Muscle layer of duodenum (tissue), 2 donors: ENCODE measurements around the gene WDR76.

Experiments
- H3K27ac ChIP-seq: one replicate; pipeline ENCODE4 v1.7.0; 2013; ENCODE audit warnings: mild to moderate bottlenecking, low read length
- H3K27me3 ChIP-seq: one replicate; pipeline ENCODE4 v1.7.0; 2013; ENCODE audit warnings: low read depth, mild to moderate bottlenecking, control low read depth, low read length
- H3K36me3 ChIP-seq, 2 donors: one replicate each; pipeline ENCODE4 v1.7.0; 2013; ENCODE audit warnings: low read length in 2 of 2, control low read depth in 1 of 2, mild to moderate bottlenecking in 1 of 2; ENCODE audit not compliant: insufficient read depth in 2 of 2, control insufficient read depth in 1 of 2
- H3K4me1 ChIP-seq, 2 donors: one replicate each; pipeline ENCODE4 v1.7.0; 2013; ENCODE audit warnings: low read length in 2 of 2, mild to moderate bottlenecking in 2 of 2, control low read depth in 1 of 2, moderate library complexity in 1 of 2; ENCODE audit not compliant: insufficient read depth in 2 of 2, control insufficient read depth in 1 of 2
- H3K4me3 ChIP-seq, 2 donors: one replicate each; pipeline ENCODE4 v1.7.0; 2013; ENCODE audit warnings: low read length in 2 of 2, low read depth in 1 of 2, mild to moderate bottlenecking in 1 of 2
- H3K9me3 ChIP-seq, 2 donors: one replicate each; pipeline ENCODE4 v1.7.0; 2013; ENCODE audit warnings: low read length in 2 of 2, control low read depth in 1 of 2, mild to moderate bottlenecking in 1 of 2; ENCODE audit not compliant: control insufficient read depth in 1 of 2
- donor health status: healthy.

The WDR76 gene

GRCh38 chr15:43900996-43901395, 74.2 kb downstream of the WDR76 start:
- H3K27me3 ChIP-seq: no peaks in the 10 kb centered on the region
- H3K4me1 ChIP-seq: peaks cover 0 to 11% of the 10 kb centered on the region in 2 donors
- H3K4me3 ChIP-seq: no peak overlapping the region
- no peak overlapping the region for H3K27ac ChIP-seq
- H3K9me3 ChIP-seq: no peaks in the 10 kb centered on the region
- H3K36me3 ChIP-seq: no peaks in the 10 kb centered on the region

GRCh38 chr15:43901495-43901894, 74.7 kb downstream of the WDR76 start:
- Histone ChIP-seq H3K27ac (no peak overlapping the region), H3K36me3 (no peaks in the 10 kb centered on the region), H3K27me3 (no peaks in the 10 kb centered on the region), H3K9me3 (no peaks in the 10 kb centered on the region), H3K4me1 (peaks cover 0 to 11% of the 10 kb centered on the region in 2 donors), H3K4me3 (no peak overlapping the region)

GRCh38 chr15:43903864-43904290, 77.1 kb downstream of the WDR76 start:
- H3K4me1 ChIP-seq: peaks cover 0 to 5% of the 10 kb centered on the region in 2 donors
- H3K27me3 ChIP-seq: no peaks in the 10 kb centered on the region
- no peaks in the 10 kb centered on the region for H3K36me3 ChIP-seq
- no peak overlapping the region for H3K27ac ChIP-seq
- no peak overlapping the region for H3K4me3 ChIP-seq
- no peaks in the 10 kb centered on the region for H3K9me3 ChIP-seq

DNA sequence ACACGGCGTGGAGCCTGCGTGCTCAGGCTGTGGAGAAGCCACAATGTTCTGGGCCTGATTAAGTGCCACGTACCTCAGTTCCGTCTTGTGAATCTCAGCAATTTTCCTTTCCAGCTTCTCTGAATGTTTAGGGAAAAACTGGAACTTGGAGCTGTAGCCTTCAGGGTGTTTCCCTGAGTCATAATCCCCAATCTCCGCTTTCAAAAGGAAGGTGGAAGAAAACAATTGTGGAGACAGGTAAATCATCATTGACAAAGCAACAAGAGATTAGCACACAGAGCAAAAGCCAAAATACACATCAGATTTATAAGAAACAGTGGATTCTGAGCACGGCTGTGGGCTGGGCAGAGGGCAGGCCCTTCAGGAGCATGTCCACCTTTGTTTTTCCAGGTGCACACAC, 79.0 kb downstream of the WDR76 start:
- no peak overlapping the region for H3K27ac ChIP-seq
- H3K36me3 ChIP-seq: no peaks in the 10 kb centered on the region
- H3K9me3 ChIP-seq: no peaks in the 10 kb centered on the region
- no peaks in the 10 kb centered on the region for H3K27me3 ChIP-seq
- H3K4me3 ChIP-seq: no peak overlapping the region
- no peaks in the 10 kb centered on the region for H3K4me1 ChIP-seq

GRCh38 chr15:43908516-43909050, 81.8 kb downstream of the WDR76 start:
- Histone ChIP-seq H3K27me3 (no peaks in the 10 kb centered on the region), H3K4me3 (no peak overlapping the region), H3K27ac (no peak overlapping the region), H3K9me3 (no peaks in the 10 kb centered on the region), H3K36me3 (no peaks in the 10 kb centered on the region), H3K4me1 (no peaks in the 10 kb centered on the region)

DNA sequence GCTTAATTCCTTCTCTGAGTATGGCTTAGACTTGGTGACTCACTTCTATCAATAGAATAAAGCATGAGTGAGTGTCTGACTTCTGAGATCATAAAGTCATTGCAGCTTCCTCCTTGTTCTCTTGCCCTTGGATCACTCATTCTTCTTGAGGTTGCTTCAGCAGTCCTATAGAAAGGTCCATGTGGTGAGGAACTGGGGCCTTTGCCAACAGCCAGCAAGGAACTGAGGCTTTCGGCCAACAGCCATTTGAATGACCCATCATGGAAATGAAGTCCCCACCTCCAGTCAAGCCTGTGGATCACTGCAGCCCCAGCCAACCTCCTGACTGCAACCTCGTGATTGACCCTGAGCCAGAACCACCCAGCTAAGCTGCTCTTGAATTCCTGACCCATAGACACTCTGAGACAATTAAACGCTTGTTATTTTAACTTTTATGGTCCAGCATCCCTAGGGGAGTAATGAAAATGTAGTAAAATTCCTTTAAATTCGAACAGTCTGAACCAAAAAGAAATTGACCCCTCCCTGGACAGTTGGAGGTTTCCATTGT, 84.5 kb downstream of the WDR76 start:
- no peak overlapping the region for H3K27ac ChIP-seq
- no peaks in the 10 kb centered on the region for H3K27me3 ChIP-seq
- H3K9me3 ChIP-seq: no peaks in the 10 kb centered on the region
- H3K4me1 ChIP-seq: peaks cover 0 to 13% of the 10 kb centered on the region in 2 donors
- H3K4me3 ChIP-seq: no peak overlapping the region
- no peaks in the 10 kb centered on the region for H3K36me3 ChIP-seq

DNA sequence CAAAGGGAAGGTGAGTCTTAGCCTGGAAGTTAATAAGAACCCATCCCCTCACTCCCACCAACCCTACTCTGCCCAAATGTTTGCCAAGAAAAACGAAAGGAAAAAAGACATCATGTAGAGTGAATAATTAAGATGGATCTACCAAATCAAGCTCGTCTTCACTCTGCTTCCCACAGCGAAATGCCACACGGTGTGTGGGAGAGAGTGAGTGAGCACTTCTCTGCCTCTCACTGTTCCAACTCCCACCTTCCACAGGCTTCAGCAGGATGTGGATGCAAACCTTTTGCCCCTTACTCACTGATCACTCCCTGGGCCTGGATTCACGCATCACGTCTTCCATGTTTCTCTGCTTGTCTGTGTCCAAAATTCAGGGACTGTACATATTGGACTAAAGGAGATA, 85.4 kb downstream of the WDR76 start:
- H3K4me1 ChIP-seq: peaks cover 0 to 13% of the 10 kb centered on the region in 2 donors
- no peaks in the 10 kb centered on the region for H3K36me3 ChIP-seq
- H3K9me3 ChIP-seq: no peaks in the 10 kb centered on the region
- H3K27ac ChIP-seq: no peak overlapping the region
- H3K27me3 ChIP-seq: no peaks in the 10 kb centered on the region
- H3K4me3 ChIP-seq: no peak overlapping the region

DNA sequence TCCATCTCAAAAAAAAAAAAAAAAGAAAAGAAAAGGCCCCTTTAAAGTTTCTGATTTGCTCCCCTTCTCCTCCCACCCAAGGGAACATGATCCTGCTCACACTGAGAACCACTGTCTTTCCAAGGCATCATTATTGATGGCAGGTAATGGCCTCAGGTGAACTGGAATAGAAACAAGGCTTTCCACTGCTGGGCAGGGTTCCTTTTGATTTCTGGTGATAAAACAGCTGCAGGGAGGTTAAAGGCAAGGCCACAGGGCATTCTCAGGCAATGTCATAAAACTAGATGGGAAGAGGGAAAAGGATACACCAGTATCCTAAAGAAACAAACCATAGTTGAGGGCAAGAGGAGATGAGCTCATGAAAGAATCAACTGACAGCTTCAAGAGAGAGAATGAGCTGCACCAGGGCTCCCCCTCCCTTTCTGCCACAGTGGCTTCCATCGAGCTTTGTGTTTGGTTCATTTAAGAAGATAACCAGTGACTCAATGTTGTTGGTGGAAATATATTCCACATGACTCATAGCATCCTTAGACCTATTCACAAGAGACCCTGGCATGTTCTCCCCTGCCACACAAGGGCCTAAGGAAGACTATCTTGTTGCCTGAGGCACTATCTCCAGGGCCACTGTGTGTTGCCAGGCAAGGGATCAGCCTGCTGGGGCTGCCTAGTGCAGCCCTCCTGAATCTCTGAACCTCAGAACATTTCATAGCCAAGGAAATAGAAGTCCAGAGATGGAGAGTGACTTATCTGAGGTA, 86.4 kb downstream of the WDR76 start:
- Histone ChIP-seq H3K27ac (peak overlapping the region; percentile 24), H3K4me1 (peaks cover 0 to 13% of the 10 kb centered on the region in 2 donors), H3K4me3 (no peak overlapping the region), H3K27me3 (no peaks in the 10 kb centered on the region), H3K9me3 (no peaks in the 10 kb centered on the region), H3K36me3 (no peaks in the 10 kb centered on the region)

DNA sequence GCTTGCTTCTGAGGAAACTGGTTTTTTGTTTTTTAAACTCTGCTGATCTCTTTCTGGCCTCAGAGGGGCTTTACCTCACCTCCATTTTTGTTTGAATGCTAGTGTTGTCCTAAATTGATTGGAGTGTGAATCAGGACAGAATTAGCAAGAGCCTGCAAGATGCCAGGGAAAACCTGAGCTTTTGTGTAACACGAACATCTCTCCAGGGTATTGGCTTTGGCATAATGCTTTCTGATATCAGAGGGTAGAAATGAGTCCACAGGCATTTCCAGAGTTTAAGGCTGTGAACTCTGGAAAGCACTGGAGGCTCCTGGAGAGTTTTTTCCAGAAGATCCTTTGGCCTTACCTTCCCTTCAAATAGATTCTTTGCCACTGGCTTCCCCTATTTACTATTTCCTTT, 87.1 kb downstream of the WDR76 start:
- Histone ChIP-seq H3K4me1 (peaks cover 0 to 13% of the 10 kb centered on the region in 2 donors), H3K36me3 (no peaks in the 10 kb centered on the region), H3K4me3 (no peak overlapping the region), H3K27me3 (no peaks in the 10 kb centered on the region), H3K9me3 (no peaks in the 10 kb centered on the region), H3K27ac (no peak overlapping the region)

DNA sequence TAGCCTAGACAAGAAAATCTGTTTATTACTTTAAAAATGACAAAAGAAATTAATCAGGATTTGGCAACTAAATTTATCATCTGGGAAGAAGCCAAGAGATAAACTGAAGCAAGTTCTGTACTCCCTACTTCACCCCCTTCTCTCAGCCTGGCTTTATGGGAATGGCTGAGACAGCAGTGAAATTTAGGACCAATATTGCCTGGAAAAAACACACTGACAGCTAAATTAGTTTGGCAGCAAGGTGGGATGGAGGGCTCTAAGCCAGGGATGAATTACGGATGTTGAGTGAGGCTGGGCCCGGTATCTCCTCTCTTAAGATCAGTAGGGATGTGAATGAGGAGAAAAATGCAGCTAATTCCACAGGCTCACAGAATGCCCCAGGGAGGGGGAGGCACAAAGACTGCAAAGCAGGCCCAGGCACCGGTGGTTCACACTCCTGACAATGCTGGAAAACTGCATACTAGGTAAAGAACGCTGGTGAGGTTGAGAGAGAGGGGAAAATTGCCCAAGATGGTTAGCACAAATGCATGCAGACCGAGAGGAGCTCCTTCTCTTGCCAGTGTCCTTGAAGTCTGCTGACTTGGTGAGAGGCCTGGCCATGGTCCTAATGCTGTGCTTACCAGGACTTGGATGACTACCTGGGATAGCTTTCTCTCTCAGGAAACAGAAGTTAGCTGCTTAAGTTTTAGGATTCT, 89.0 kb downstream of the WDR76 start:
- peaks cover 0 to 20% of the 10 kb centered on the region in 2 donors for H3K4me1 ChIP-seq
- H3K36me3 ChIP-seq: no peaks in the 10 kb centered on the region
- H3K27ac ChIP-seq: no peak overlapping the region

DNA sequence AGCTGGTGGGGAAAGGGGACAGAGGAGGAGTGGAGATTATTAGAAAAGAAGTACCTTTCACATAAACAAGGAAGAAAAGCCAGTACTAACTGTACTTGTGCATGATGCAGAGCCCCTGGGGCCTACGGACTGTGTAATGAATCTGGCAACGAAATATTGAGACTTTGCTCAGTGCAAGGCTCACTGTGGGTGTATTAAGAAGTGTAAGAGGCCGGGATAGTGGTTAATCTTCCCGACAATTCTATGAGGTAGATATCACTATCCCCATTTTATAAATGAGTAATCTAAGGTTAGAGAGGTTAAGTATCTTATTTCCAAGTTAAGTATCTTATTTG, 89.5 kb downstream of the WDR76 start:
- peaks cover 0 to 20% of the 10 kb centered on the region in 2 donors for H3K4me1 ChIP-seq
- no peaks in the 10 kb centered on the region for H3K9me3 ChIP-seq
- no peaks in the 10 kb centered on the region for H3K27me3 ChIP-seq
- no peak overlapping the region for H3K27ac ChIP-seq
- H3K4me3 ChIP-seq: no peak overlapping the region
- no peaks in the 10 kb centered on the region for H3K36me3 ChIP-seq

More for the DNA sequence above, 89.0 kb downstream of the WDR76 start:
- Histone ChIP-seq H3K4me3 (no peak overlapping the region), H3K9me3 (no peaks in the 10 kb centered on the region), H3K27me3 (no peaks in the 10 kb centered on the region)
